AG04450 (cell line): ENCODE data around the gene POLR2L. TPM values are rescaled to one million over a fixed set of nuclear protein-coding genes. Genes with fewer than 3 reads are reported as not detected.

Experiments used
- CTCF ChIA-PET: fragments of 300-600, 350-600 bp; formaldehyde crosslinking; extraction: SDS; loops from one replicate; lab custom pipeline; 2022; ENCODE audit warnings: antibody characterized with exemption, inconsistent platforms; lab: Charles Lee
- POLR2A ChIA-PET: fragments of 350-600 bp; formaldehyde crosslinking; extraction: SDS; loops from one replicate; lab custom pipeline; 2021; ENCODE audit warnings: antibody characterized with exemption, inconsistent platforms; lab: Yijun Ruan, JAX
- DNase-seq: peaks from one replicate; pipeline ENCODE4 v3.0.0-alpha.2; 2011; ENCODE audit warnings: low read depth, low spot score
- H3K27ac ChIP-seq: one replicate; pipeline ENCODE4 v1.5.1; 2012; ENCODE audit warnings: low read depth, low read length, control low read depth
- H3K27me3 ChIP-seq: one replicate; pipeline ENCODE4 v1.6.0; 2012; ENCODE audit warnings: low read length; ENCODE audit not compliant: control insufficient read depth, insufficient read depth
- H3K4me3 ChIP-seq: 2 replicates; pipeline ENCODE4 v1.5.1; 2011; ENCODE audit warnings: mild to moderate bottlenecking, low read depth, low read length, control low read depth
- H3K9me3 ChIP-seq: 2 replicates; pipeline ENCODE4 v1.5.1; 2012; ENCODE audit warnings: low read length; ENCODE audit not compliant: control insufficient read depth, insufficient read depth
- CTCF ChIP-seq: IDR thresholded peaks from 2 replicates; pipeline ENCODE4 v1.5.1; 2011; ENCODE audit warnings: low read depth, low read length, control low read depth, inconsistent platforms
- polyA plus RNA-seq: library from polyadenylated mRNA; depleted of rRNA; stranded (reverse); fragments of >200 nt; gene quantifications from 2 replicates; pipeline ENCODE4 v1.2.3, GENCODE V29; 2011

The POLR2L gene
- polyA plus RNA-seq, 1 experiment = 211 TPM

DNA sequence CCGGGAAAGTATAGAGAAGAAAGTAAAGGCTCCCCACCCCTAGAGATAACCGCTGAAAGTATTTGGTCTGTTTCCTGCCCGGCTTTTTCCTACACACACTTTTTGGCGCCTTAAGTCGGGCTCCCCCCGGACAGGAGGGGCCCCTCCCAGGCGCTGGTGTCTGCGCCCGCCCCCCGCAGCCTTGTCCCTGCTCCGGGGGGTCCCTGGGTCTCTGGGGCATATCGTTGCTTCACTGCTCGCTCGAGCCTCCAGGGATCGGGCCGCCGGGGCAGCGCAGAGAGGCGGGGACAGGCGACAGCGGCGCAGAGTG is 15.5 kb downstream of the POLR2L start:
- peak overlapping the region; percentile 7; the same call in 1 of the 2 replicates for H3K4me3 ChIP-seq
- no peaks in the 10 kb centered on the region for H3K27me3 ChIP-seq
- CTCF ChIA-PET = no interaction called here
- no peak for DNase-seq
- no peak for TF ChIP-seq CTCF
- no peaks in the 10 kb centered on the region; the same call in 1 of the 2 replicates for H3K9me3 ChIP-seq
- POLR2A ChIA-PET = no interaction called here
- H3K27ac ChIP-seq = no peak overlapping the region

DNA sequence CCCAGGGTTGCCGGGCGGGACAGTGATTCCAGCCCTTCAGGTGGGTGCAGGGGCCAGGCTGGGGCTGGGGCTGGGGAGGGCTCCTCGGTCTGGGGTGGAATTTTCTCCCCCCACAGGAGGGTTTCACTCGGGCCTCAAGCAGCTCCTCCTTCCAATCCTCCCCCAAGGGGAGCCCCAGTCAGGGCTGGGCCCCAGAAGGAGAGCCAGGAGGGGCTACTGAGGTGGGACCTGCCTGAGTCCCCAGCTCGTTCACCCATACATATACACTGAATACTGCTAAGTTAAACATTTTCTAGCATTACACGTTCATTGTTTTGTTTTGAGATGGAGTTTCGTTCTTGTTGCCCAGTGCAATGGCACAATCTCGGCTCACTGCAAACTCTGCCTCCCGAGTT is 16.1 kb downstream of the POLR2L start:
- DNase-seq = no peak
- TF ChIP-seq CTCF = no peak
- Histone ChIP-seq H3K27me3 (no peaks in the 10 kb centered on the region), H3K27ac (no peak overlapping the region), H3K4me3 (no peak overlapping the region), H3K9me3 (no peaks in the 10 kb centered on the region; the same call in 1 of the 2 replicates)
- CTCF ChIA-PET = no interaction called here
- POLR2A ChIA-PET = no interaction called here

DNA sequence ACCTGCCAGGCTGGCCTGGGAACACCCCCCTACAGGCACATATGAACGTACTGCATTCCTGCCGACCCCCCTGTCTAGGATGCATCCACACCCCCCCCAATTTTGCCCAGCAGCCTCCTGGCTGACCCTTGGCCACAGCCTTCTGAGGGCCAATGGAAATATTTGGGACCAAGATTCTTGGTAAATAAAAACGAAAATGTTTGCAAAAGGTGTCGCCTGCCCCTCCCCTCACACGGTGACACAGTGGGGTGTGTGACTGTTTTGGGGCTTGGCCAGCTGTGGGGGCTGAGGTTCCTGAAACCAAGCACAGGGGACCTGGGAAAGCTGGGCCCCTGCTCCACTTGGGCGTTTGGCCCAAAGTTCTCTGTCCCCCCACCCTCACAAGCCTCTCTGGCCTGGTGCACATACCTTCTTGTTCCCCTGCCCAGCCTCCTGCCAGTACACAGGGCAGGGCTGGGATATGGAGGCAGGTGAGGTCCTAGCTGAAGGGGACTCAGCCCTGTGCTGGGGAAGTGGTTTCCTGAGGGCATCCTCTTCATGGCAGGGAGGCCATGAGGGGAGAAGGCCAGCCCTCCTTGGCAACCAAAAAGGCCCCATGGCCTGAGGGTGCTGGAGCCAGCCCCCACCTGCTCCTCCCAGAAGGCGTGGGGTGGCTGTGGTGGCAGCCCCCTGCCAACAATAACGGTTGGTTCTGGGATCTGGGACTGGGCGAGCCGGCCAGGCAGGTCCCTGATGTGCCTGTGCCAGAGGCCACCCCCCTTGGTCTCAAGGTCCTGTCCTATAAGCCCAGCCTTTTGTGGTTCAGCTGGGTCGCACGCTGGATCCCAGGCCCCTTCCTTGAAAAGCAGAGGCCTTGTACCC is 16.7 kb downstream of the POLR2L start:
- CTCF ChIA-PET = no interaction called here
- POLR2A ChIA-PET = no interaction called here

DNA sequence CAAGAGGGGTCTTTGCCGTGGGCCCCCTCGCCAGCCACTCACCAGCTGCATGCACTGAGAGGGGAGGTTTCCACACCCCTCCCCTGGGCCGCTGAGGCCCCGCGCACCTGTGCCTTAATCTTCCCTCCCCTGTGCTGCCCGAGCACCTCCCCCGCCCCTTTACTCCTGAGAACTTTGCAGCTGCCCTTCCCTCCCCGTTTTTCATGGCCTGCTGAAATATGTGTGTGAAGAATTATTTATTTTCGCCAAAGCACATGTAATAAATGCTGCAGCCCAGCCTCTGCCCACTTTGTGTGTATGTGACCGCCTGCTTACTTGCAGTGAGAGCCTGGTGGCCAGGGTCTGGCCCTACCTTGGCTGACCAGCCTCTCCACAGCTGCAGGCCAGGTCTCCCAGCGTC is 17.4 kb downstream of the POLR2L start:
- POLR2A ChIA-PET = no interaction called here
- no peak for TF ChIP-seq CTCF

More for the DNA sequence above, 16.7 kb downstream of the POLR2L start:
- TF ChIP-seq CTCF = no peak
- H3K9me3 ChIP-seq = no peaks in the 10 kb centered on the region; the same call in 1 of the 2 replicates
- H3K4me3 ChIP-seq = no peak overlapping the region
- no peak for DNase-seq
- no peak overlapping the region for H3K27ac ChIP-seq
- no peaks in the 10 kb centered on the region for H3K27me3 ChIP-seq

DNA sequence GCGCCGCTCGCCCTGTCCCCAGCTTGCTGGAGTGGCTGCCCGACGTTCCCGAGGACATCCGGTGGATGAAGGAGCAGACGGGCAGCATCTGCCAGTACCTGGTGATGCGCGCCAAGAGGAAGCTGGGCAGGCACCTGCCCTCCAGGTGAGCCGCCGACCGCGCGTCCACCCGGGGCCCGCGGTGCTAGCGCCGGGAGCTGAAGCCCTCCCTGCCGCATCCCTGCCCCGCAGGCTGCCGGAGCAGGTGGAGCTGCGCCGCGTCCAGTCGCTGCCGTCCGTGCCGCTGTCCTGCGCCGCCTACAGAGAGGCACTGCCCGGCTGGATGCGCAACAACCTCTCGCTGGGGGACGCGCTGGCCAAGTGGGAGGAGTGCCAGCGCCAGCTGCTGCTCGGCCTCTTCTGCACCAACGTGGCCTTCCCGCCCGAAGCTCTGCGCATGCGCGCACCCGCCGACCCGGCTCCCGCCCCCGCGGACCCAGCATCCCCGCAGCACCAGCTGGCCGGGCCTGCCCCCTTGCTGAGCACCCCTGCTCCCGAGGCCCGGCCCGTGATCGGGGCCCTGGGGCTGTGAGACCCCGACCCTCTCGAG is 17.9 kb downstream of the POLR2L start:
- DNase-seq = no peak
- CTCF ChIA-PET = no interaction called here
- no peaks in the 10 kb centered on the region for H3K27me3 ChIP-seq
- POLR2A ChIA-PET = no interaction called here
- H3K27ac ChIP-seq = no peak overlapping the region
- TF ChIP-seq CTCF = no peak
- H3K4me3 ChIP-seq = no peak overlapping the region
- H3K9me3 ChIP-seq = no peaks in the 10 kb centered on the region; the same call in 1 of the 2 replicates

More for the DNA sequence above, 17.4 kb downstream of the POLR2L start:
- Histone ChIP-seq H3K9me3 (no peaks in the 10 kb centered on the region; the same call in 1 of the 2 replicates), H3K27ac (no peak overlapping the region), H3K4me3 (no peak overlapping the region), H3K27me3 (no peaks in the 10 kb centered on the region)
- DNase-seq = no peak
- CTCF ChIA-PET = no interaction called here
